ENCODE data around the gene PCARE.

PCARE gene

GRCh38 chr2:29044459-29044858, 29.9 kb downstream of the PCARE start:
- H3K4me1 ChIP-seq (ENCODE audit: control insufficient read depth in 5 of 5, insufficient read depth in 5 of 5, low read length in 5 of 5) = no peaks in the 10 kb centered on the region
- H3K27me3 ChIP-seq (ENCODE audit: control insufficient read depth in 5 of 5, insufficient read depth in 4 of 5, low read length in 5 of 5) = peaks cover 0 to 5% (median 0%) of the 10 kb centered on the region in 5 donors
- no peak overlapping the region for H3K4me3 ChIP-seq (ENCODE audit: low read depth in 1 of 5, low read length in 5 of 5)
- H3K36me3 ChIP-seq (ENCODE audit: control insufficient read depth in 5 of 5, insufficient read depth in 5 of 5, low read length in 5 of 5) = no peaks in the 10 kb centered on the region
- no peak overlapping the region for H3K9ac ChIP-seq (ENCODE audit: low read length in 5 of 5)
- no peak overlapping the region for H3K27ac ChIP-seq (ENCODE audit: low read depth, low read length)
- H3K9me3 ChIP-seq (ENCODE audit: control insufficient read depth in 5 of 5, low read length in 5 of 5) = no peaks in the 10 kb centered on the region

GRCh38 chr2:29042561-29043075, 31.7 kb downstream of the PCARE start:
- Histone ChIP-seq H3K4me1 (ENCODE audit: control insufficient read depth in 5 of 5, insufficient read depth in 5 of 5, low read length in 5 of 5) (no peaks in the 10 kb centered on the region), H3K27ac (ENCODE audit: low read depth, low read length) (no peak overlapping the region), H3K27me3 (ENCODE audit: control insufficient read depth in 5 of 5, insufficient read depth in 4 of 5, low read length in 5 of 5) (peaks cover 0 to 5% (median 0%) of the 10 kb centered on the region in 5 donors), H3K4me3 (ENCODE audit: low read depth in 1 of 5, low read length in 5 of 5) (no peak overlapping the region), H3K9ac (ENCODE audit: low read length in 5 of 5) (no peak overlapping the region), H3K9me3 (ENCODE audit: control insufficient read depth in 5 of 5, low read length in 5 of 5) (no peaks in the 10 kb centered on the region), H3K36me3 (ENCODE audit: control insufficient read depth in 5 of 5, insufficient read depth in 5 of 5, low read length in 5 of 5) (no peaks in the 10 kb centered on the region)

DNA sequence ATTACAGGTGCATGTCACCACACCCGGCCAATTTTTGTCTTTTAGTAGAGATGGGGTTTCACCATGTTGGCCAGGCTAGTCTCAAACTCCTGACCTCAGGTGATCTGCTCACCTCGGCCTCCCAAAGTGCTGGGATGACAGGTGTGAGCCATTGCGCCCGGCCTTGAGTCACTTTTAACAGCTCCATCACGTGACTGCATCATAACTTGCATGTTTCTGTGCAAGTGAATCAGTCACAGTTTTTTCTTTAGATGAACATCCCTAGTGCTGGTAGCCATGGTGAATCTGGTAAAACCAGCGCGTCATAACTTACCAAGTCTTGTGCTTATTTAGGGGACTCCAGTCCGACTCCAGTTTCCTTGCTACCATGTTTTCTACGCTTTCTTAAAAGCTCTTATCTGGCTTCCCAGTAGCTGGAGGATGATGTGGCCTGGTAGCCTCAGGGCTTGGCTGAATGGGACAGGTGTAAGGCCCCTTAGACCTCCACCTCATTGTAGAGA, 33.1 kb downstream of the PCARE start:
- Histone ChIP-seq H3K4me1 (ENCODE audit: control insufficient read depth in 5 of 5, insufficient read depth in 5 of 5, low read length in 5 of 5) (no peaks in the 10 kb centered on the region), H3K27me3 (ENCODE audit: control insufficient read depth in 5 of 5, insufficient read depth in 4 of 5, low read length in 5 of 5) (no peaks in the 10 kb centered on the region)

DNA sequence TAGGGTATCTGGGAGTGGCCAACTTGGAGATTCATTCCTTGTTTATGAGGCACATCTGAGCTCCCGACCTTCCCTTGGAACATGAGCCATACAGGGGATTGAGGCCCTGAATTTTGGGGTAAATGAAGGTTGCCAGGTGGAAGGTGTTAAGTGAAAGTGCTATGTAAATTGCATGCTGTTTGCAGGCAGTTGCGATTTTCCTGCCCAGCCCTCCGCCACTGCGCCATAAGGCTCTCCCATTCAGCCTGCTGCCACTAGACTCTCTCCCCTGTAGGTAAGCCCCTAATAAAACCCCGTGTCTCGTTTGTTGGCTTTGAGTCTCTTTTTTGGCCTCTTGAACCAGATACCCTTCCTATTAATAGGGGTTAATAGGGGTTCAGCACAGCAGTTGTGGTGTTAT, 33.8 kb downstream of the PCARE start:
- H3K9me3 ChIP-seq (ENCODE audit: control insufficient read depth in 5 of 5, low read length in 5 of 5) = no peaks in the 10 kb centered on the region
- H3K27me3 ChIP-seq (ENCODE audit: control insufficient read depth in 5 of 5, insufficient read depth in 4 of 5, low read length in 5 of 5) = no peaks in the 10 kb centered on the region
- no peak overlapping the region for H3K27ac ChIP-seq (ENCODE audit: low read depth, low read length)
- H3K36me3 ChIP-seq (ENCODE audit: control insufficient read depth in 5 of 5, insufficient read depth in 5 of 5, low read length in 5 of 5) = no peaks in the 10 kb centered on the region
- H3K4me1 ChIP-seq (ENCODE audit: control insufficient read depth in 5 of 5, insufficient read depth in 5 of 5, low read length in 5 of 5) = no peaks in the 10 kb centered on the region
- H3K4me3 ChIP-seq (ENCODE audit: low read depth in 1 of 5, low read length in 5 of 5) = no peak overlapping the region
- H3K9ac ChIP-seq (ENCODE audit: low read length in 5 of 5) = no peak overlapping the region

More for the DNA sequence above, 33.1 kb downstream of the PCARE start:
- Histone ChIP-seq H3K9ac (ENCODE audit: low read length in 5 of 5) (no peak overlapping the region), H3K36me3 (ENCODE audit: control insufficient read depth in 5 of 5, insufficient read depth in 5 of 5, low read length in 5 of 5) (no peaks in the 10 kb centered on the region), H3K9me3 (ENCODE audit: control insufficient read depth in 5 of 5, low read length in 5 of 5) (no peaks in the 10 kb centered on the region), H3K4me3 (ENCODE audit: low read depth in 1 of 5, low read length in 5 of 5) (no peak overlapping the region), H3K27ac (ENCODE audit: low read depth, low read length) (no peak overlapping the region)

DNA sequence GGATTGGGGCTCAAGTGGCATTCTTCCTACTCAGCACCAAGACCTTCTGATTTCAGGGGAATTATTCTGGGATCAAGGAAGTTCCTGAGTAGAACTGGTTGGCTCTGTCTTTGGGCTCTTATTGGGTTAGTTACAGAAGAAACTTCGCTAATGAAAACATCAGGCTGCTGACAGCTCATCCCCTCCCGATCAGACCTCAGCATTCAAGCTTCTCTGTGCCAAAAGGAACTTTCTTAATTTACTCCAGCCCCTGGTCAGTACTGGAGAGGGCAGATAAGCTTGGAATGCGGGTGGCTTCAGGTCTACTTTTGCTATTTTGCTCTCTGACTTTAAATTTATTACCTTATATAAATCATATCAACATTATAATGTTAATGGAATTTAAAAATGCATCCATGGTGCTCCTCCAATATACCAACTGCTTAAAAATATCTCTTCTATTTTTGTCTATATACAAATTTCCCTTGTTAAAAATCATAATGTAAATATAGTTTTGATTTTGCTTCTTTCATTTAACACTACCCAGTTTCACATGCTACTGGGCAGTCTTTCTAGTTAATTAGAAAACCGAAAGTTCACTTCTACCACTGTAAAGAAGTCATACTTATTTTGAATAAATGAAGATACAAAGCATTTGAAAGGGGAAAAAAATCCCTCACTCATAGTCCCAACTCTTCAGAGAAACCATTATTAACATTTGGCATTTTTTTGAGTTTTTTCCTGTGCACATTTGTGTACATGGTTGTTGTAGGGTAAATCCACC, 34.4 kb downstream of the PCARE start:
- Histone ChIP-seq H3K9ac (ENCODE audit: low read length in 5 of 5) (no peak overlapping the region), H3K27ac (ENCODE audit: low read depth, low read length) (no peak overlapping the region), H3K27me3 (ENCODE audit: control insufficient read depth in 5 of 5, insufficient read depth in 4 of 5, low read length in 5 of 5) (no peaks in the 10 kb centered on the region), H3K9me3 (ENCODE audit: control insufficient read depth in 5 of 5, low read length in 5 of 5) (no peaks in the 10 kb centered on the region), H3K4me1 (ENCODE audit: control insufficient read depth in 5 of 5, insufficient read depth in 5 of 5, low read length in 5 of 5) (no peaks in the 10 kb centered on the region), H3K36me3 (ENCODE audit: control insufficient read depth in 5 of 5, insufficient read depth in 5 of 5, low read length in 5 of 5) (no peaks in the 10 kb centered on the region), H3K4me3 (ENCODE audit: low read depth in 1 of 5, low read length in 5 of 5) (no peak overlapping the region)

GRCh38 chr2:29035016-29035745, 39.1 kb downstream of the PCARE start:
- no peaks in the 10 kb centered on the region for H3K4me1 ChIP-seq (ENCODE audit: control insufficient read depth in 5 of 5, insufficient read depth in 5 of 5, low read length in 5 of 5)
- H3K36me3 ChIP-seq (ENCODE audit: control insufficient read depth in 5 of 5, insufficient read depth in 5 of 5, low read length in 5 of 5) = no peaks in the 10 kb centered on the region
- no peak overlapping the region for H3K9ac ChIP-seq (ENCODE audit: low read length in 5 of 5)
- no peaks in the 10 kb centered on the region for H3K9me3 ChIP-seq (ENCODE audit: control insufficient read depth in 5 of 5, low read length in 5 of 5)
- no peak overlapping the region for H3K27ac ChIP-seq (ENCODE audit: low read depth, low read length)
- H3K27me3 ChIP-seq (ENCODE audit: control insufficient read depth in 5 of 5, insufficient read depth in 4 of 5, low read length in 5 of 5) = no peaks in the 10 kb centered on the region
- no peak overlapping the region for H3K4me3 ChIP-seq (ENCODE audit: low read depth in 1 of 5, low read length in 5 of 5)

- Histone ChIP-seq H3K4me1 (ENCODE audit: control insufficient read depth in 5 of 5, insufficient read depth in 5 of 5, low read length in 5 of 5) (no peaks in the 10 kb centered on the region), H3K27me3 (ENCODE audit: control insufficient read depth in 5 of 5, insufficient read depth in 4 of 5, low read length in 5 of 5) (no peaks in the 10 kb centered on the region), H3K9me3 (ENCODE audit: control insufficient read depth in 5 of 5, low read length in 5 of 5) (no peaks in the 10 kb centered on the region), H3K4me3 (ENCODE audit: low read depth in 1 of 5, low read length in 5 of 5) (no peak overlapping the region), H3K27ac (ENCODE audit: low read depth, low read length) (no peak overlapping the region), H3K36me3 (ENCODE audit: control insufficient read depth in 5 of 5, insufficient read depth in 5 of 5, low read length in 5 of 5) (no peaks in the 10 kb centered on the region), H3K9ac (ENCODE audit: low read length in 5 of 5) (no peak overlapping the region)
Measured at GRCh38 chr2:29033656-29034055, 40.7 kb downstream of the PCARE start.

GRCh38 chr2:29033172-29033571, 41.2 kb downstream of the PCARE start:
- Histone ChIP-seq H3K4me1 (ENCODE audit: control insufficient read depth in 5 of 5, insufficient read depth in 5 of 5, low read length in 5 of 5) (no peaks in the 10 kb centered on the region), H3K9ac (ENCODE audit: low read length in 5 of 5) (no peak overlapping the region), H3K4me3 (ENCODE audit: low read depth in 1 of 5, low read length in 5 of 5) (no peak overlapping the region), H3K27me3 (ENCODE audit: control insufficient read depth in 5 of 5, insufficient read depth in 4 of 5, low read length in 5 of 5) (no peaks in the 10 kb centered on the region), H3K36me3 (ENCODE audit: control insufficient read depth in 5 of 5, insufficient read depth in 5 of 5, low read length in 5 of 5) (no peaks in the 10 kb centered on the region), H3K27ac (ENCODE audit: low read depth, low read length) (no peak overlapping the region), H3K9me3 (ENCODE audit: control insufficient read depth in 5 of 5, low read length in 5 of 5) (no peaks in the 10 kb centered on the region)

GRCh38 chr2:29032189-29032588, 42.1 kb downstream of the PCARE start:
- H3K4me1 ChIP-seq (ENCODE audit: control insufficient read depth in 5 of 5, insufficient read depth in 5 of 5, low read length in 5 of 5) = no peaks in the 10 kb centered on the region
- no peak overlapping the region for H3K27ac ChIP-seq (ENCODE audit: low read depth, low read length)
- H3K36me3 ChIP-seq (ENCODE audit: control insufficient read depth in 5 of 5, insufficient read depth in 5 of 5, low read length in 5 of 5) = no peaks in the 10 kb centered on the region
- H3K27me3 ChIP-seq (ENCODE audit: control insufficient read depth in 5 of 5, insufficient read depth in 4 of 5, low read length in 5 of 5) = no peaks in the 10 kb centered on the region
- no peak overlapping the region for H3K4me3 ChIP-seq (ENCODE audit: low read depth in 1 of 5, low read length in 5 of 5)
- no peaks in the 10 kb centered on the region for H3K9me3 ChIP-seq (ENCODE audit: control insufficient read depth in 5 of 5, low read length in 5 of 5)
- H3K9ac ChIP-seq (ENCODE audit: low read length in 5 of 5) = no peak overlapping the region

GRCh38 chr2:29031046-29031445, 43.3 kb downstream of the PCARE start:
- no peaks in the 10 kb centered on the region for H3K36me3 ChIP-seq (ENCODE audit: control insufficient read depth in 5 of 5, insufficient read depth in 5 of 5, low read length in 5 of 5)
- no peak overlapping the region for H3K27ac ChIP-seq (ENCODE audit: low read depth, low read length)
- H3K9ac ChIP-seq (ENCODE audit: low read length in 5 of 5) = no peak overlapping the region
- no peak overlapping the region for H3K4me3 ChIP-seq (ENCODE audit: low read depth in 1 of 5, low read length in 5 of 5)
- H3K4me1 ChIP-seq (ENCODE audit: control insufficient read depth in 5 of 5, insufficient read depth in 5 of 5, low read length in 5 of 5) = no peaks in the 10 kb centered on the region
- no peaks in the 10 kb centered on the region for H3K27me3 ChIP-seq (ENCODE audit: control insufficient read depth in 5 of 5, insufficient read depth in 4 of 5, low read length in 5 of 5)
- H3K9me3 ChIP-seq (ENCODE audit: control insufficient read depth in 5 of 5, low read length in 5 of 5) = no peaks in the 10 kb centered on the region

Data from subcutaneous abdominal adipose tissue (tissue), 5 donors.